KMS-11 (cell line): ENCODE measurements around the gene USP6.
"Not testable (repeated sequence)": the region's sequence is repeated elsewhere in the genome, so short reads cannot be mapped to it uniquely, and the experiment has no call there.

Experiments
- H2AFZ ChIP-seq: fragments of 200-600 bp; sonication (generic); 2 replicates; pipeline ENCODE4 v1.6.1; 2016; ENCODE audit warnings: antibody characterized with exemption, mixed run types, low read depth
- H3K27ac ChIP-seq: fragments of 200-600 bp; sonication (generic); 2 replicates; pipeline ENCODE4 v1.6.1; 2016; ENCODE audit warnings: mild to moderate bottlenecking, mixed run types
- H3K27me3 ChIP-seq: fragments of 200-600 bp; sonication (generic); 2 replicates; pipeline ENCODE4 v1.6.1; 2017; ENCODE audit warnings: mild to moderate bottlenecking, low read depth, mixed run types, moderate library complexity; ENCODE audit not compliant: insufficient read depth
- H3K36me3 ChIP-seq: fragments of 200-600 bp; sonication (generic); 2 replicates; pipeline ENCODE4 v1.6.1; 2017; ENCODE audit warnings: mild to moderate bottlenecking, mixed run types; ENCODE audit not compliant: insufficient read depth
- H3K4me1 ChIP-seq: fragments of 200-600 bp; sonication (generic); 2 replicates; pipeline ENCODE4 v1.6.1; 2016; ENCODE audit warnings: mild to moderate bottlenecking, low read depth, mixed run types; ENCODE audit not compliant: poor library complexity, severe bottlenecking
- H3K4me2 ChIP-seq: fragments of 200-600 bp; sonication (generic); 2 replicates; pipeline ENCODE4 v1.7.0; 2016; ENCODE audit warnings: mild to moderate bottlenecking, mixed run types
- H3K4me3 ChIP-seq: fragments of 200-600 bp; sonication (generic); IDR thresholded peaks from 2 replicates; pipeline ENCODE4 v1.6.1; 2017; ENCODE audit warnings: low read depth, low read length, mixed read lengths; ENCODE audit not compliant: insufficient read depth
- H3K79me2 ChIP-seq: fragments of 200-600 bp; sonication (generic); 2 replicates; pipeline ENCODE4 v1.6.1; 2016; ENCODE audit warnings: low read depth, mixed run types; ENCODE audit not compliant: insufficient read depth
- H3K9ac ChIP-seq: fragments of 200-600 bp; sonication (generic); 2 replicates; pipeline ENCODE4 v1.6.1; 2016; ENCODE audit warnings: mild to moderate bottlenecking, mixed run types
- H4K20me1 ChIP-seq: fragments of 200-600 bp; sonication (generic); 2 replicates; pipeline ENCODE4 v1.6.1; 2016; ENCODE audit warnings: mild to moderate bottlenecking, mixed run types; ENCODE audit not compliant: insufficient read depth
- TF ChIP-seq, protein P1 (sequence below): fragments of 200-600 bp; sonication (generic); conservative IDR thresholded peaks from 2 replicates; pipeline ENCODE4 v1.6.1; 2017; ENCODE audit warnings: low read depth, mild to moderate bottlenecking, antibody characterized with exemption, low read length, moderate library complexity, mixed read lengths

USP6 gene

DNA sequence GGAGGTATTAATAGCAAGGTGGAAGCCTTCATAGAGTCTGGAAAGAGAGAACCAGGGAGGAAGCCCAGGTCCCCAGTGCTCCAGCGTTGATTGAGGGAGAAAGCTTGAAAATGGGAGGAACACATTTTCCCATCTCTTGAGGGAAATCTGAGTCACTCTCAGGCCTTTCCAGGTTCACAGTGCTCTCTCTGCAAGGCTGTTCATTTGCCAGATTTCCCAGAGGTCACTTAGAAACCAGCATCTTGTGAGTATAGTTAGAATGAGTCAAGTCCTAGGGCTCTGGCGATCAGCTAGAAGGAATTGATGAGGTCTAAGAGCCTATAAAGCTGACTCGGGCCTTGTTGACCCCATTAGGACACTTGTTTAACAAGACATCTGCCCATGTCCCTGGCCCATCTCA is 93.6 kb downstream of the USP6 start:
- no peak overlapping the region for H3K9ac ChIP-seq
- no peak overlapping the region for H3K27ac ChIP-seq
- no peaks in the 10 kb centered on the region for H4K20me1 ChIP-seq
- no peak overlapping the region for H3K4me2 ChIP-seq
- no peaks in the 10 kb centered on the region for H3K36me3 ChIP-seq
- TF ChIP-seq, protein P1, sequence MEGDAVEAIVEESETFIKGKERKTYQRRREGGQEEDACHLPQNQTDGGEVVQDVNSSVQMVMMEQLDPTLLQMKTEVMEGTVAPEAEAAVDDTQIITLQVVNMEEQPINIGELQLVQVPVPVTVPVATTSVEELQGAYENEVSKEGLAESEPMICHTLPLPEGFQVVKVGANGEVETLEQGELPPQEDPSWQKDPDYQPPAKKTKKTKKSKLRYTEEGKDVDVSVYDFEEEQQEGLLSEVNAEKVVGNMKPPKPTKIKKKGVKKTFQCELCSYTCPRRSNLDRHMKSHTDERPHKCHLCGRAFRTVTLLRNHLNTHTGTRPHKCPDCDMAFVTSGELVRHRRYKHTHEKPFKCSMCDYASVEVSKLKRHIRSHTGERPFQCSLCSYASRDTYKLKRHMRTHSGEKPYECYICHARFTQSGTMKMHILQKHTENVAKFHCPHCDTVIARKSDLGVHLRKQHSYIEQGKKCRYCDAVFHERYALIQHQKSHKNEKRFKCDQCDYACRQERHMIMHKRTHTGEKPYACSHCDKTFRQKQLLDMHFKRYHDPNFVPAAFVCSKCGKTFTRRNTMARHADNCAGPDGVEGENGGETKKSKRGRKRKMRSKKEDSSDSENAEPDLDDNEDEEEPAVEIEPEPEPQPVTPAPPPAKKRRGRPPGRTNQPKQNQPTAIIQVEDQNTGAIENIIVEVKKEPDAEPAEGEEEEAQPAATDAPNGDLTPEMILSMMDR, result no peak
- no peaks in the 10 kb centered on the region for H3K27me3 ChIP-seq
- no peak overlapping the region for H2AFZ ChIP-seq
- no peaks in the 10 kb centered on the region for H3K79me2 ChIP-seq
- H3K4me3 ChIP-seq, result no peak overlapping the region
- no peaks in the 10 kb centered on the region for H3K4me1 ChIP-seq

GRCh38 chr17:5210091-5210490 is 94.3 kb downstream of the USP6 start:
- no peak overlapping the region for H3K27ac ChIP-seq
- no peak overlapping the region for H2AFZ ChIP-seq
- H3K79me2 ChIP-seq, result no peaks in the 10 kb centered on the region
- no peak overlapping the region for H3K9ac ChIP-seq
- H3K36me3 ChIP-seq, result no peaks in the 10 kb centered on the region
- H3K4me2 ChIP-seq, result no peak overlapping the region
- H3K4me3 ChIP-seq, result no peak overlapping the region
- H4K20me1 ChIP-seq, result no peaks in the 10 kb centered on the region
- H3K4me1 ChIP-seq, result no peaks in the 10 kb centered on the region
- TF ChIP-seq, protein P1, result no peak
- no peaks in the 10 kb centered on the region for H3K27me3 ChIP-seq

- Histone ChIP-seq H3K27ac (no peak overlapping the region), H2AFZ (no peak overlapping the region), H3K9ac (no peak overlapping the region), H3K4me2 (no peak overlapping the region), H3K4me1 (no peaks in the 10 kb centered on the region), H3K36me3 (no peaks in the 10 kb centered on the region), H4K20me1 (no peaks in the 10 kb centered on the region), H3K27me3 (no peaks in the 10 kb centered on the region), H3K4me3 (no peak overlapping the region), H3K79me2 (no peaks in the 10 kb centered on the region)
- TF ChIP-seq, protein P1, result no peak
Observed at GRCh38 chr17:5210614-5211252, 94.9 kb downstream of the USP6 start.

GRCh38 chr17:5211458-5211857 is 95.6 kb downstream of the USP6 start:
- Histone ChIP-seq H3K27me3 (no peaks in the 10 kb centered on the region), H4K20me1 (no peaks in the 10 kb centered on the region), H3K36me3 (no peaks in the 10 kb centered on the region), H3K79me2 (no peaks in the 10 kb centered on the region), H2AFZ (no peak overlapping the region), H3K4me1 (no peaks in the 10 kb centered on the region), H3K4me2 (no peak overlapping the region), H3K27ac (no peak overlapping the region), H3K4me3 (no peak overlapping the region), H3K9ac (no peak overlapping the region)
- TF ChIP-seq, protein P1, result no peak

GRCh38 chr17:5217562-5217961 is 101.7 kb downstream of the USP6 start:
- not testable (repeated sequence) for H2AFZ ChIP-seq, H3K9ac ChIP-seq, H3K4me3 ChIP-seq, H3K36me3 ChIP-seq, H4K20me1 ChIP-seq, H3K27me3 ChIP-seq, H3K27ac ChIP-seq, H3K79me2 ChIP-seq, H3K4me1 ChIP-seq, H3K4me2 ChIP-seq
